H1 (cell line): Measurements from ENCODE around the gene TBC1D4. TPM values are rescaled to one million over a fixed set of nuclear protein-coding genes. Genes with fewer than 3 reads are reported as not detected.

Source experiments
- YY1 ChIP-seq: IDR thresholded peaks from 2 replicates; pipeline ENCODE4 v1.6.1; 2011; ENCODE audit warnings: low read depth, mild to moderate bottlenecking, low read length
- polyA plus RNA-seq, 7 experiments: library from polyadenylated mRNA; depleted of rRNA in 3 of 7; stranded (reverse) in 5 of 7; unstranded in 2 of 7; fragments of >200 nt in 5 of 7; fragments of 200-250 nt in 2 of 7; gene quantifications; 1 replicate in 5 of 7; 2 replicates in 1 of 7; 4 replicates in 1 of 7; pipeline versions ENCODE4 v1.2.1 to v1.2.3, GENCODE V29; 2011 to 2013; ENCODE audit warnings: missing spikeins in 2 of 7, mixed read lengths in 2 of 7
- total RNA-seq: library from RNA; stranded (reverse); fragmentation: NEBNext Ultra II Directional; extraction: Animal tissue kit (Norgen Biotek cat#: 25700); gene quantifications from 2 replicates; pipeline ENCODE4 v1.2.1, GENCODE V29; 2021

Gene TBC1D4
- total and polyA plus RNA-seq, 2 of the 8 experiments (the other 6 are each of a cell fraction or from before 2014, with no cell fraction given) = 16.7 to 39.0 TPM

GRCh38 chr13:75395066-75395465, 86.9 kb downstream of the TBC1D4 start (continued):
- no peak for TF ChIP-seq YY1
- TF ChIP-seq, all 59 proteins: peak for 0
